Measurements from ENCODE around the gene PLCB1.

GRCh38 chr20:8726460-8726859 lies 594.4 kb downstream of the PLCB1 start:
- TF ChIP-seq CTCF (IDR thresholded peaks at IDR 0.05; ENCODE audit: poor library complexity) (no peak), EZH2phosphoT487 (IDR thresholded peaks at IDR 0.05; ENCODE audit: low read depth, severe bottlenecking, unreplicated experiment) (no peak)

All from hepatocyte (in vitro differentiated cells).